Right lung (tissue), 5 donors: Measurements from ENCODE around the gene THBS2. TPM values are rescaled to one million over a fixed set of nuclear protein-coding genes. Genes with fewer than 3 reads are reported as not detected.

Source experiments
- DNase-seq, 2 donors: peaks; one replicate each; pipeline ENCODE4 v3.0.0-alpha.2; 2013
- polyA plus RNA-seq, 5 donors: library from polyadenylated mRNA; unstranded; fragments of 120-200 nt; gene quantifications; one replicate each; pipeline versions ENCODE4 v1.2.1 to v1.2.3, GENCODE V29; 2013; ENCODE audit warnings: inconsistent platforms in 1 of 5, low replicate concordance in 1 of 5; ENCODE audit not compliant: insufficient read length in 5 of 5, insufficient read depth in 1 of 5

Gene THBS2
- polyA plus RNA-seq, 5 donors = 5.3 to 10.3 (median 7.9) TPM

DNA sequence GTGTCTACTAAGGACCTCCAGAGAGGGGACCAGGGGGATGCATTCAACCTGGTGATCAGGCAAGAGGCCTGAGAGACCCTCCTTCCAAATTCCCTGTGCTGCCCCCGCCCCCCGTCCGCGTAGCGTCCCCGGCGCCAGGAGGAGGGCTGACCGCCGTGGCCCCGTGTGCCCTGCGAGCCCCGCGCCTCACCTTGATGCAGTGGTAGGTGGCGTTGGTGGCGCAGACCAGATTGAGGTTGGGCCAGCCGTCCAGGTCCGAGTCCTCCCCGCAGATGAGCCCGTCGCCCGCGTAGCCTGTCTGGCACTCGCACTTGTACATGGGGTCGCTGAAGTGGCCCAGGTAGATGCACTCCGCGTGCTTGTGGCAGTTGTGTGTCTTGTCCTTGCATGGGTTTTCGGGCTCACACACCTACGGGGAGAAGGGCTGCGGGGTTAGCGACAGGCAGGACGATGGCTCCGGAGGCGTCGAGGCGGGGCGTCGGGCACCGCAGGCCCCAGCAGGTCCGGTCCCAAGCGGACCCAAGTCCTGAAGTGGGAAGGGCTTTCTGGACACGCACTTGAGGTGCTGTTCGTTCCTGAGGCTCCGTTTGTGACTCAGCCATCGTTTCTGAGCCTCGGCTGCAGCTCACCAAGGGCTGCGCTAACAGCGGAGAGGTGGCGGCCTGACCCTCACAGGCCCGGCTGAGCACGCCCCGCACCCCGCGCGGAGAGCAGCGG, 21.7 kb downstream of the THBS2 start:
- no peak for DNase-seq

DNA sequence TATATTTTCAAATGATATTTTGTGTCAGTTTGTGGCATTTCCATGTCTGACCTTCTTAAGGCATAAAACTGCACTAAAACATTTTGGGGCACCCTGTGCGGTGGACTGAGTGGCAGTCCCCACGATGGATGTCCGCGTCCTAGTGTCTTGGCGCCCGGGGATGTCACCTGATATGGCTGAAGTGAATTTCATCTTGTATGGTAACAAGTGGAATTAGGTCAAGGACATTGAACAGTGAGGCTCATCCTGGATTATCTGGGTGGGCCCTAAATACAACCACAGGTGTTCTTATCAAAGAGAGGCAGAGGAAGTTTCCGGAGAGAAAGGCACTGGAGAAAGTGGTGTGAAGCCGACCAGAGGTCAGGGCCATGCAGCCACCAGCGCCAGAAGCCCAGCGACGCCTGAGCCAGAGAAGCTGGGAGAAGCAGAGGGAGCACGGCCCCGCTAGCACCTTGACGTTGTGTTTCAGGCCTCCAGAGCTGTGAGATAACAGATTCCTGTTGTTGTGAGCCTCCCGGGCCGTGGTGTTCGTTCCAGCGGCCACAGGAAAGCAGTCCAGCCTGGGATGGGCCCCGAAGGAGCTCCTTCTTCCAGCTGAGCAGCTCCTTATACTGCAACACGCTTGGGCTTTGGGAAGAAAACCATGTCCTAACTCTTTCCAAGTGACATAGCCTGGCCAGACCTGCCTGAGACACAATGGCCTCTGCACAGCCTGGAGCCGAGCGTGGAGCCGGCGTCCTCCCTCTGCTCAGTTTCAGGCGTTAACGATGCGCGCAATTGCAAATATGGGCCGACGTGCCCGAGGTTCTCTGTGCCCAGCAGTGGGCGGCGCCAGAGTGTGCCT, 22.5 kb downstream of the THBS2 start:
- DNase-seq = no peak

DNA sequence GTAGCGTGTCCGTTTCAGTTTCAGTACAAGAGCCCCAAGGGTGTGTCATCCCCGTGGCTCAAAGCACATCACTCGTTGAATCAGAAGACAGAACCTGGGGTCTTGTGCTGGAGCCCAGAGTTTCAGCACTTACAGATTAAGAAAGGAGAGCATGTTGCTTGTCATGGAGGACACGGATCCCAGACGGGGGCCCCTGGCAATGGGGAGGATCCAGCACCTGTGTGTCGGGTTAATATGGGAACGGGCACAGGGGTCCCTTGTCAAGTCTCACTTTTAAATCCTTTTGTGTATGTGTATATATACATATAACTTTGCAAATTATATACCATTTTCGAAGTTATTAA, 23.4 kb downstream of the THBS2 start:
- no peak for DNase-seq

DNA sequence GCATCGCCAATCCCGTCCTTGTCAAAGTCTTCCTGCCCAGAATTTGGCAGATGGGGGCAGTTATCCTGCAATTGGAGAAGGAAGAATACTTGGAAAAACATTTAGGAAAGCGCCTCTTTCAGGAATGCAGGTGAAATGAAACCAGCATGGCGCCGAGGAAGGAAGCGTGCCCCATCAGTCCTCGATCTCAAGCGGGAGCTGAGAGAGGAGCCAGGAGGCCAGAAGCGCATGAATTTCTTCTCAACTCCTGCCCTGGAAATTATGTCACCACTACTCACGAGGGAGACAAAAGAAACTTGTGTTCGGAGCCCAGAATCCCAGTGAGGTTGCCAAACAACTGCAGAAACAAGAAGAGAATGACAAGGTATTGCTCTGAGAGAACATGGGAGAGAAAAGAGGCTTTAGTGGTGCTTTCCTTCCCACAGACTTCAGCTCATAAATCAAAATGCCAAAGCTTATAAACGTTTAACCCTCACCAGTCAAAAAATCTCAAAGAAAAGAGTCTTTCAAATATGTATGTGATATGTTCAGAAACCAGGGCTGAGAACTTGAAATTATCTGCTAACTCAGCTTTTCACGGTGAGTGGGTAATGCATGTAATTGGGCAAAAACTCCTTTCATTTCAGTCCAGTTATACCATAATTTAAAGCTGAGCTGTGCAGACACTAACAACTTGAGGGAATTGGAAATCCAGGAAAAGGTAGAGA, 23.9 kb downstream of the THBS2 start:
- no peak for DNase-seq

DNA sequence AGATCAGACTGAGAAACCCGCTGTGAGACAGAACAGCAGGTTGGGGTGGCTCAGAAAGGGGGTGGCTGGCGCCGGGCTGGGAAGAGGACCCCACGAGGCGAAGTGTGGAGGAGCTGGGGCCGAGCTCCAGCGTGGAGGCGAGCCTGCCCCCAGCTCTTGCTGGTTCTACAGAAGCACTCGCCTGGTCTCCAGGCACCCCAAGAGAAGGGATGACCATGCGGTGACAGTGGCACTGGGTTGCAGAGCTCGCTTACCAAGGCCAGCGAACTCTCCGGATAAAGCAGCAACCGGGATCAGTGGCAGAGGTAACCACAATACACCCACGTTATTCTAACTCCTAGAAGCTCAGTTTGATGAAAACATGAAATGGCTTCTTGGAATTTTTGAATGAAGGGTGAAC, 26.5 kb downstream of the THBS2 start:
- DNase-seq = no peak

DNA sequence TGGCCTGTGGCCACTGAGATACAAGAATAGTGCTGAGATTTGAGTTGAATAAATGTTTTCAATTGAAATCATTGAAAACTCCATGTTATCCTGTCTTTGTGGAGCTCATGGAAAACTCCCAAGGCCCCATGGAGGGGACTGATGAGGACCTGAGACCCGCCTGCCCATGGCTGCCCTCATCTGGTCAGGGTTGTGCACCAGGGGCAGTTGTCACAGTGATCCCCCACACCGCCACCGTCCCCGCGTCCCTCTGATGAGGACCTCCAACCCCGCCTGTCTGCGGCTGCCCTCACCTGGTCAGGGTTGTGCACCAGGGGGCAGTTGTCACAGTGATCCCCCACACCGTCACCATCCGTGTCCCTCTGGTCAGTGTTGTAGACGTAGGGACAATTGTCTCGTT, 27.8 kb downstream of the THBS2 start:
- no peak for DNase-seq

DNA sequence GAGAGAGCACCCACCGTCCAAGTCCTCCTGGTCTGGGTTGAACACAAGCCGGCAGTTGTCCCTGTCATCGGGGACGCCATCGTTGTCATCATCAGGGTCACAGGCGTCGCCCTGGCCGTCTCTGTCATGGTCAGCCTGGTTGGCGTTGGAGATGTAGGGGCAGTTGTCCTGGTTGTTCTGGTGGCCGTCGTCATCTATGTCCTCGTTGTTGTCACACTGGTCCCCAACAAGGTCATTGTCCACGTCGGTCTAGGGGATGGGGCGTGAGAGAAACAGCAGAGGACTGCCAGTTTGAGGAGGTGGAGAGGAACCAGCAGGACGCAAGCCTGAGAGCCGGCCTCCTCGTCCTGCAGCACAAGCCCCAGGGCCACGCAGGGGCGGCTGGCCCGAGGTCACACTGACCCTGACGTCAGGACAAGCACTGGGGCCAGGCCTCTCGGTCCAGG, 28.5 kb downstream of the THBS2 start:
- no peak for DNase-seq

DNA sequence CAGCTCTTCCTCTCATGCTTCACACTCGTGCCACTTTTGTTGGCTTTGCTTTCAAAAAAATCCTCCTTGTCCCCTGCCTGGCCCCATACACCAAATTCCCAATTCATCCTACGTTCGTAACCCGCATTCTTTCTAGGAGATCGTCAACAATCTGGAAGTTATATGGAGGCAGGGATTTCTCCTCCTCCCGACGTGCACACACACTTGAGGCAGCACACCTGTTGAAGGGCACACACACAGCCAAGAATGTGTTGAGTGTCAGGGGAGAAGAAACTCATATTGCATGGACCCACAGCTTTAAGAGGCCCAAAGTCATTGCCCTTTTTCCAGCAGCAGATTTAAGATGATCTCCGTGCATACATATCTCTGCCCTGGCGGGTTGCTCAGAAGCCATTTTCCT, 28.9 kb downstream of the THBS2 start:
- DNase-seq = no peak

DNA sequence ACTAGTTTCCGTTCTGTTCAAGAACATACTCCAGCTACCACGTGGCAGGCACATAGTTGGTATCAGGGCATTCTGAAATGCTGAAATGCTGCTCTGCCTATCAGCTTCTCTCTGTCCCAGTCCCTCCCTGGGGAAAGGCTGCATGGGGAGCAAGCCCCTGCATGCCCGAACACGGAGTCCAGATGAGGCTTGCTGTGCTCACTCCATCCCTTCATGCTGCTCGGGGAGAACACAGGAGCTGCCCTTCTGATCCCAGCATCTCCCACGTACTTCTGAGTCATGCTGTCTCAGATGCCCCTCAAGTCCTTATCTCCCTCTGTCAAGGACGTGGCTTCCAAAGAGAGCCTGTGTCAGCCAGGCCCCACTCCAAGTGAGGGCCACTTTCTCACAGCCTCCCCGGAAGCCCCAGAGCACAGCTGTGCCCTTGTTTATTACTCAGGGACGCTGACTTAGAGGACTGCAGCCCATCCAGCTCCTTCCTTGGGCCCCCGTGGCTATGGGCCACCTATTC, 29.4 kb downstream of the THBS2 start:
- no peak for DNase-seq

DNA sequence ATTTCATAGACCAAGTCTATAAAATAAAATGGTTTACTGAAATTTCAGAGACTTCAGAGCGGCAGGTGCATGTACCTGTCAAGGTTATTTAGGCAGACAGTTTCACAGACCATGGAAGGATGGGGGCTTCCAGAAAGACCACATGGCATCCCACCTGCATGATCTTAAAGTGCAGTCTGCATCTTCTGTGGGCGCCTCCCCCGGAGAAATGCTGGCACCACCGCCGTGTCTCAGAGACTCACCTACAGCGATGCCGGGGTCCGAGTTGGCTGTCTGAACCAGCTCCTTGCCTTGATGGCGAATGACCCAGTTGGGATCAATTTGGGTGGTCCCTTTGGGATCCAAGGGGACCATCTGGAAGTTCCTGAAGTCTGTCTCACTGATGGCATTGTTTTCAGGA, 30.6 kb downstream of the THBS2 start:
- DNase-seq = no peak

DNA sequence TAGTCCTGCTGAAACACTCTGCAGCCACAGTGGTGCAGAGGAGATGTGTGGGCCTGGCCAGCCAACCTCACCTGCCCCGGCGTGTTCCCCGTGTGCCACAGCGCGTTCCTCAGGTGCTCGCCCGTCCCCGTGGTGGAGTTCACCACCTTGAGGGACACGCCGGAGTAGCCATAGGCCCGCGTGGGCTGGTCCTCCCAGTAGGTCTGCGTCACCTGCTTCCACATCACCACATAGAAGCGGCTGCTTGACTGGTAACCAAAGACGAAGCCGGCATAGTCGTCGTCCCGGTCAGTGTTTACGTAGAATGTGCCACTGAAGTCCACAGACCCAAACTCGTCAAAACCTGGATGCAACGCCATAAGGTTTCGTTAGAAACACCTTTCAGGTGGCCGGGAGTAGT, 31.5 kb downstream of the THBS2 start:
- no peak for DNase-seq

DNA sequence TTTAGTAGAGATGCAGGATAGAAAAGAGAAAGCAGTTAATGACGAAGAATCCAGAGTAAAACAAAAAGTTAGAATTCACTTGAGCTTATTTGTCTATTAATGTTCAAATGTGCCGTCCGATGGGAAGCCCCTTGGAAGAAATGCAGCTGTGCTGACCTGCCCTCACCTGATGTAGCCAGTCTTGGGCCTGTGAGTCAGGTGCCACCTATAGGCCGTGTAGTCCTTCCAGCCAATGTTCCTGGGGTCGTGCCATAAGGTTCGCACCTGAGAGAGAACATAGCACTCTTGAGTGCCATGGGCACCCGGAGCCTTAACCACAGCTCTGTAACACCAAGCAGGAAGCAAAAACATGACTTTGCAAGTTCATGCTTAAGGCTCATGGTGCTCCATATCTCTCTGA, 32.4 kb downstream of the THBS2 start:
- DNase-seq = no peak

DNA sequence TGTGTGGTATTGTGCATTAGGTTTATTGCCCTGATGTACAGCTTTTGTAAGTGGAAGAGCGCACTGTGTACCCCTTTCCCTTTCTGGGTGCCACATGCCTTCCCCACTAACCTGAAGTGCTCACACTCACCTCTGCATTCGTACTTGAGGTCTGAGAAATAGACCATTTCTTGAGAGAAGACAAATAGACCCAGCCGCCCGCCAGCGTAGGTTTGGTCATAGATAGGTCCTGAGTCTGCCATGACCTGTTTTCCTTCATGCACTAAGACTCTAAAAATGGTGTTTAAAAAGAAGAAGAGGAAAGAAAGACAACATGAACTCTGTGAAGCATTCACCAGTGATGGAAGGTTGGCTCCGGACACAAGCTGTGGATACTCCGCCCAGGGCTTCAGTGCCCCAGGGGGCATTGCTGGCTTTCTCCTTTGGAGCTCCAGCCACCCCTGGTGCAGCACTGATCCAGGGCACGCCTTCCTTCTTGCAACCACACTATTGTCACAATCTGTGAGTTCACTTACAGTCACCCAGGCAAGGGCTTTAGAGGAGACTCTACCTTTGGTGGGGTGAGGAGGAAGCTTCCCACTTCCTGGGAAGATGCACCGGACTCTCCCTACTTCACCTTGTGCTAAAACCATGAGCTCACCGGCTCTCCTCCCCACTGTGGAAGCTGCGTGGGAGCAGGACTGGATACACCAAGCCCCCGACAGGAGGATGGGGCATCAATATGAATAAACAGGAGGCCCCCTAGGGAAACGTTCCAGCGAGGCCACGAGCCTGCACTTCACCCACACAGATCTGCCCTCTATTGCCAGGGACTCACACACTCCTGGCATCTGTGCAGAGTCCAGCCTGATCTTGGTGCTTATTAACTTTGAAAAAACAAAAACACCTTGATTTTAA, 33.3 kb downstream of the THBS2 start:
- DNase-seq = no peak

DNA sequence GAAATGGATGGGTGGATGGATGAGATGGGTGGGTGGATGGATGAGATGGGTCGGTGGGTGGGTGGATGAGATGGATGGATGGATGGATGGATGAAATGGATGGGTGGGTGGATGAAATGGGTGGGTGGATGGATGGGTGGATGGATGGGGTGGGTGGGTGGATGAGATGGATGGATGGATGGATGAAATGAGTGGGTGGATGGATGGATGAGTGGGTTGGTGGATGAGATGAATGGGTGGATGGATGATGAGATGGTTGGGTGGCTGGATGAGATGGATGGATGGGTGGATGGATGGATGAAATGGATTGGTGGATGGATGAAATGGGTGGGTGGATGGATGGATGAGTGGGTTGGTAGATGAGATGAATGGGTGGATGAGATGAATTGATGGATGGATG, 35.7 kb downstream of the THBS2 start:
- DNase-seq = no peak

DNA sequence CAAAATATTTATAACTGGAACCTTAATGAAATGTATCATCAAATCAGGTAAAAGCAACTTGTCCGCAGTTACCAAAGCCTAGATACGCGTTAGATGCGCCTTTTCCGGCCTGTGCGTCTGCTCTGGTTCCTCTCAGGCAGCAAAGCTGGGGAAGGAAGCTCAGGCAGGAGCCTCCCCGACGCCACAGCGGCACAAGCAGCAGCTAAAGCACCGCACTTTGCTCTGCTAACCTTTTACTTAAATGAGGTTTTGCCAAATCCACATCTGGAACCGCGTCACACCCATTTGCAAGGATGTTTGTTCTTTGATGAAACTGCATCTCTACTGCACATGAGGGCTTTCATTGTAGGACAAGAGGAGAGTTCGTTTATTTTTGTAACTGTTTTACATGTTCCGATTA, 36.8 kb downstream of the THBS2 start:
- DNase-seq = no peak

DNA sequence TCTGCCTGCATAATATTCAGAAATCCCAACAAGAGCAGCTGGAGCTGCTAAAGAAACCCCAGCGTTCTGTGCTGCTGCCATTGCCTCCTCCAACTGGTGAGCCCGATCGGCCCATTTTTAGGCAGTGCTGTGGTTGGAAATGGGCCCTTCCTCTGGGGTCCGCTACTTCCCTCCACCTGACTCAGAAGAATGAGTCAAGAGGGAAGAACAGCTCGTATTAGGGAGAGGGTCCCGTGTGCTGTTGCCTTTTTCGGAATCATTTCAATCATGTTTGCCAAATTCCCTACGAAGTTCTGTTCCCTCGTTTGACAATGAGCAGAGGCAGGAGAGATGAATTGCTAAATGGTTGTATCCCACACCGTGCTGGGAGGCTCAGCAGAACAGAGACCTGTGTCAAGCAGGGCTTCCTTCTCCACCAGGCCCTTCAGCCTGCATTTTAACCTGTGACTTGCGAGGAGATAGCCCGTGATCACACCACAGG, 38.4 kb downstream of the THBS2 start:
- no peak for DNase-seq

DNA sequence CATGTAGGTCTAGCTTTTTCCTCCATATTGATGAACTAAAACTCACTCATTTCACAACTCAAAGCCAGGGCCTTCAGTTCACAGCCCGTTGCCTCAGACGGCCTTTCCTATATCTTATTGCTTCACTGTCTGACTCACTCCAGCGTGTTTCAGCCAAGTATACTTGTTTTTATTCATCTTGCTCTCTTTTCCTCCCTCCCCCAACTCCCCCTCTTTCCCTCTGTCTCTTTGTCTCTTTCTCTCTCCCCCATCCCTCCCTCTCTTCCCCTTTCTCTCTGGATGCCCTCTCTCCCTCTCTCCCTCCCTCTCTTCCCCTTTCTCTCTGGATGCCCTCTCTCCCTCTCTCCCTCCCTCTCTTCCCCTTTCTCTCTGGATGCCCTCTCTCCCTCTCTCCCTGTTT, 38.9 kb downstream of the THBS2 start:
- DNase-seq = peak; percentile 53 to 72

DNA sequence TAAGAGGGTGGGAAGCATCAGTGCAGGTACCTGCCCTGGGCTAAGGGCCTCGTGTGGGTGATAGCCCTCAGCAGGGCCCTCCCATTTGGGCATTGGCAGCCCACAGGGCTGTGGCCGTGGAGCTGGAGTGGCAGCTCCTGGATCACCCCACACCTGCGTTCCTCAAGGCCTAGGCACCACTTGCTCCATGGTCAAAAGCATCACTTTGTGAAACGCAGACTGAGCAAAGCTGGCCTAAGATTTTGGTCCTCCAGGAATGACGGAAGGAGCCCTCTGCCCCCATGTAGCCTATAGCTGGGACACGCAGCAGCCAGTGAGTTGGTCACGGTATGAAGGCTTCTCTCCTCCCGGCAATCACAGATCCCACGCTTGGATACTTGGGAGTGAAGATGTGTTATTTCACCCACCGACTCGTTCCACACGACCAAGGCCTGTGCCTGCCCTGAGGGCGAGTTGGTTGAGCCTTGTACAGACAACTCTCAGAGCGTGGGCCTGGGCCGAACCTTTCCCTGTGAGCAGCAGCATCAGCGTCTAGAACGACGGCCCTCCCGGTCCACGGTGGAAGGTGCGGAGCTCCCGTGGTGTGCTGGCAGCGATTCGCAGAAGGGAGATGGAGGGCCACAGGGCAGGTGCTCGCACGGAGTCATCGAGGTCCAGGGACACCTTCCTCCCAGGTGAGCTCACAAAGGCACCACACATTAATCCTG, 39.7 kb downstream of the THBS2 start:
- DNase-seq = no peak

DNA sequence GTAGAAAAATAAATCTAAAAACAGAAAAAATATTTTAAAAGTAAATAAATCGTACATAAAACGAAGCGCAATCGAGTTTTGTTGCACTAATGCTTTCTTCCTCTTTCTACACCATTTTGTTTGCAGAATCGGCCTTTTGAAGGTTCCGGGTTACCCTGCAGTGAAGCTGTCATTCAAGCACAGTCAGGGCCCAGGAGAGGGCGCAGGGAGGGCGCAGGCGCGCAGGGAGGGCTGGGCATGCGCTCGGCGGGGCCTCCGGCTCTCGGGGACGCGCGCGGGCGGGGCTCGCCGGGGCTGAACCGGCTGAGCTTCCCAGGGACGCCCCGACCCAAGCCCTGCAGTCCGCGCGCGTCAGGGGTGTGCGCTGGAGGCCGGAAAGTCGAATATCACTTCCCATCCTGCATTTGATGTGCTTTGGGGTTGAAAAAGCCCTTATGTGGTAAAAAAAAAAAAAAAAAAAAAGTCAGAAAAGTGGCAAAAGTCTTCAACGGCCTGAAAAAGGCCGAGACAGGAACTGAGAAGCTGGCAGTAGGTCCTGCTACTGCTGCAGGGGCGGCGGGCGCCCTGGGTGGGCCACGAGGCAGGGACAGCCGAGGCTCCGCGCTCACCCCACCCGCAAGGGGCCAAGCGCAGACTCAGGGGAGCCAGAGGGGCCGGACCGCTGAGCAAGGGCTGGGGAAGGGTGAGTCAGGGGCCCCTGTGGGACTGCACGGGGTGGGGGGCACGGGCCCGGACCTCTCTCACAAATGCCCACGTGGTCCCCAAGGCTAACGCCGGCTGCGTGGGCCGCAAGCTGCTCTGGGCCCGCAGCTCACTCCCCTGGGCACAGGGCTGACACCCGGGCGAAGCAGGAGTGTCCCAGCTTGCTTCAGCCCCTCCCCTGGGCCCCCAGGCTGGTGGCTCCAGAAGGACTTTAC, 40.5 kb downstream of the THBS2 start:
- peak; percentile 88 to 89 for DNase-seq

DNA sequence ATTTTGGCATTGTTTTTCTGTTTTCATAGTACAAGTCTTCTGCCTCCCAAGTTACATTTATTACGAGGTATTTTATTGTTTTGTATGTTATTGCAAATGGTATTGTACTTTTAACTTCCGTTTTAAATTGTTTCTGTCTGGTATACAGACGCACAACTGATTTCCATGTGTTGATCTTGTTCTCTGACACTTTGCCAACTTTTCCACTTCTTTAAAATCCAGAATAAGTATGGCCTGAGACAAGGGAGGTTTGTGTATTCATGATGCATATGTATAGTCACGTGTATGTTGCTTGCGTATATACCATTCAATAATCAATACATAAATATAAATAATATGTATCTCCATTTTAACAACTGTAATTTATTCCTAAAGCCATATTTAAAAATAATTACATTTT, 41.2 kb downstream of the THBS2 start:
- DNase-seq = no peak
